ENCODE results near the gene SORL1.
"Not testable (repeated sequence)": the region's sequence is repeated elsewhere in the genome, so short reads cannot be mapped to it uniquely, and the experiment has no call there.

SORL1 gene, protein sequence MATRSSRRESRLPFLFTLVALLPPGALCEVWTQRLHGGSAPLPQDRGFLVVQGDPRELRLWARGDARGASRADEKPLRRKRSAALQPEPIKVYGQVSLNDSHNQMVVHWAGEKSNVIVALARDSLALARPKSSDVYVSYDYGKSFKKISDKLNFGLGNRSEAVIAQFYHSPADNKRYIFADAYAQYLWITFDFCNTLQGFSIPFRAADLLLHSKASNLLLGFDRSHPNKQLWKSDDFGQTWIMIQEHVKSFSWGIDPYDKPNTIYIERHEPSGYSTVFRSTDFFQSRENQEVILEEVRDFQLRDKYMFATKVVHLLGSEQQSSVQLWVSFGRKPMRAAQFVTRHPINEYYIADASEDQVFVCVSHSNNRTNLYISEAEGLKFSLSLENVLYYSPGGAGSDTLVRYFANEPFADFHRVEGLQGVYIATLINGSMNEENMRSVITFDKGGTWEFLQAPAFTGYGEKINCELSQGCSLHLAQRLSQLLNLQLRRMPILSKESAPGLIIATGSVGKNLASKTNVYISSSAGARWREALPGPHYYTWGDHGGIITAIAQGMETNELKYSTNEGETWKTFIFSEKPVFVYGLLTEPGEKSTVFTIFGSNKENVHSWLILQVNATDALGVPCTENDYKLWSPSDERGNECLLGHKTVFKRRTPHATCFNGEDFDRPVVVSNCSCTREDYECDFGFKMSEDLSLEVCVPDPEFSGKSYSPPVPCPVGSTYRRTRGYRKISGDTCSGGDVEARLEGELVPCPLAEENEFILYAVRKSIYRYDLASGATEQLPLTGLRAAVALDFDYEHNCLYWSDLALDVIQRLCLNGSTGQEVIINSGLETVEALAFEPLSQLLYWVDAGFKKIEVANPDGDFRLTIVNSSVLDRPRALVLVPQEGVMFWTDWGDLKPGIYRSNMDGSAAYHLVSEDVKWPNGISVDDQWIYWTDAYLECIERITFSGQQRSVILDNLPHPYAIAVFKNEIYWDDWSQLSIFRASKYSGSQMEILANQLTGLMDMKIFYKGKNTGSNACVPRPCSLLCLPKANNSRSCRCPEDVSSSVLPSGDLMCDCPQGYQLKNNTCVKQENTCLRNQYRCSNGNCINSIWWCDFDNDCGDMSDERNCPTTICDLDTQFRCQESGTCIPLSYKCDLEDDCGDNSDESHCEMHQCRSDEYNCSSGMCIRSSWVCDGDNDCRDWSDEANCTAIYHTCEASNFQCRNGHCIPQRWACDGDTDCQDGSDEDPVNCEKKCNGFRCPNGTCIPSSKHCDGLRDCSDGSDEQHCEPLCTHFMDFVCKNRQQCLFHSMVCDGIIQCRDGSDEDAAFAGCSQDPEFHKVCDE (N-terminal part only)

DNA sequence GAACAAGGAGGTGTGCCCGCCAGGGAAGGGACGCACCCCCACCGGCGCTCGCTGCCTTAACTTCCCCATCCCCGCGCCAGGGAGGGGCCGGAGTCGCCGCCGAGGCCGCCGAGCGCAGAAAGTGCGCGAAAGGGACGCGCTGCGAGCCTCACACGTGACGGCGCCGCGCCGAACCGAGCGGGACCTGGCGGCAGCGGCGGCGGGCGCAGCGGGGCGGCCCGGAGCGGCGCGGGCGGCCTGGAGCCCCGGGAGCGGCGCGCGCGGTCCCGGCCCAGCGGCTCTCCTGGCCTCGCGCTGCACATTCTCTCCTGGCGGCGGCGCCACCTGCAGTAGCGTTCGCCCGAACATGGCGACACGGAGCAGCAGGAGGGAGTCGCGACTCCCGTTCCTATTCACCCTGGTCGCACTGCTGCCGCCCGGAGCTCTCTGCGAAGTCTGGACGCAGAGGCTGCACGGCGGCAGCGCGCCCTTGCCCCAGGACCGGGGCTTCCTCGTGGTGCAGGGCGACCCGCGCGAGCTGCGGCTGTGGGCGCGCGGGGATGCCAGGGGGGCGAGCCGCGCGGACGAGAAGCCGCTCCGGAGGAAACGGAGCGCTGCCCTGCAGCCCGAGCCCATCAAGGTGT is at the start of gene SORL1:
TSS of gene SORL1 (plus strand) at position 329 of the 623 bp plus-strand sequence. CDS start at position 347, 18 bp downstream.
- no peak for DNase-seq (ENCODE audit: low read depth, low spot score)
- Histone ChIP-seq H3K36me3 (ENCODE audit: insufficient read depth, low read length) (no peaks in the 10 kb centered on the region), H3K9ac (ENCODE audit: insufficient read length) (no peak within 1 kb of the TSS), H3K4me3 (no peak within 1 kb of the TSS), H3K9me3 (ENCODE audit: low read depth, low read length) (no peaks in the 10 kb centered on the region), H3K27ac (no peak within 1 kb of the TSS)
- TF ChIP-seq FOXP2 (optimal IDR thresholded peaks at IDR 0.05; ENCODE audit: control extremely low read depth, extremely low read length, insufficient read depth) (no peak), POLR2AphosphoS5 (IDR thresholded peaks at IDR 0.05; ENCODE audit: borderline replicate concordance, low read depth, low read length) (no peak), EZH2 (IDR thresholded peaks at IDR 0.05) (no peak)

DNA sequence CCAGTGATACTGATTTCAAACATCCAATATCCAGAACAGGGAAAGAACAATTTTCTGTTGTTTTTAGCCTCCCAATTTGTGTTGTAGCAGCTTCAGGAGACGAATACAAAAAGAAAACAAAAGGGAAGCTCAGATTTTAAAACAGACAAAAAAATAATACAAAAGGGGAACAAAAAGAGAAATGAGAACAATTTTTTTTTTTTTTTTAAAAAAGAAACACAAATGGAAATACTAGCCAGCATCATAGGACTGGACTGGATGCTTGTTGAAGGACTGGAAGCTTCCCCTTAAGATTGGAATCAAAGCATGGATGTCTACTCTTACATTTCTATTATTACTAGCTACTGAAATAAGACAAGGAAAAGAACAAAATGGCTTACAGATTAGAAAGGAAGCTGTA is 46.5 kb upstream of the SORL1 start:
- no peak for TF ChIP-seq EZH2 (IDR thresholded peaks at IDR 0.05)
- no peak for TF ChIP-seq FOXP2 (optimal IDR thresholded peaks at IDR 0.05; ENCODE audit: control extremely low read depth, extremely low read length, insufficient read depth)
- TF ChIP-seq POLR2AphosphoS5 (IDR thresholded peaks at IDR 0.05; ENCODE audit: borderline replicate concordance, low read depth, low read length), result no peak
- H3K27ac ChIP-seq, result no peak overlapping the region
- no peaks in the 10 kb centered on the region for H3K9me3 ChIP-seq (ENCODE audit: low read depth, low read length)
- no peak overlapping the region for H3K4me3 ChIP-seq
- no peak for DNase-seq (ENCODE audit: low read depth, low spot score)
- no peak overlapping the region for H3K9ac ChIP-seq (ENCODE audit: insufficient read length)
- H3K36me3 ChIP-seq (ENCODE audit: insufficient read depth, low read length), result no peaks in the 10 kb centered on the region

DNA sequence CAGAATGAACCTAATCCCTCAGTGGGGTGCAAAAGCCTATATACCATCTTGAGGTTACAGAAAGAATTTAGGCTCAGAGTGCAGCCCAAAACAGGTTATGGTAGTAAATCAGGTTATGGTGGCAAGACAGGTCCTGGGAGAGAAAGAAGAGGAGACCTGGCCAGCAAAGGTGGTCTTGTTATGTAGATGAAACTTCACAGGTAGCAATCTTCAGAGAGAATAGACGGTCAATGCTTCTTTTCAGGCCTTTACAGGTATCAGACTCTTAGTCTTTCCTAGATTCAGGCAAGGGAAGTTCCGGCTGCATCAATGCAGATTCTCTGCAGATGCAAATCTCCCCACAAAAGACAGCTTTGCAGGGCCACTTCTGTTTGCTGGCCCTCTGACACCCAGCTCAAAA is 45.8 kb upstream of the SORL1 start:
- no peak for DNase-seq (ENCODE audit: low read depth, low spot score)
- no peaks in the 10 kb centered on the region for H3K9me3 ChIP-seq (ENCODE audit: low read depth, low read length)
- no peak overlapping the region for H3K27ac ChIP-seq
- H3K4me3 ChIP-seq, result no peak overlapping the region
- H3K36me3 ChIP-seq (ENCODE audit: insufficient read depth, low read length), result no peaks in the 10 kb centered on the region
- no peak overlapping the region for H3K9ac ChIP-seq (ENCODE audit: insufficient read length)
- TF ChIP-seq POLR2AphosphoS5 (IDR thresholded peaks at IDR 0.05; ENCODE audit: borderline replicate concordance, low read depth, low read length) (no peak), FOXP2 (optimal IDR thresholded peaks at IDR 0.05; ENCODE audit: control extremely low read depth, extremely low read length, insufficient read depth) (no peak), EZH2 (IDR thresholded peaks at IDR 0.05) (no peak)

DNA sequence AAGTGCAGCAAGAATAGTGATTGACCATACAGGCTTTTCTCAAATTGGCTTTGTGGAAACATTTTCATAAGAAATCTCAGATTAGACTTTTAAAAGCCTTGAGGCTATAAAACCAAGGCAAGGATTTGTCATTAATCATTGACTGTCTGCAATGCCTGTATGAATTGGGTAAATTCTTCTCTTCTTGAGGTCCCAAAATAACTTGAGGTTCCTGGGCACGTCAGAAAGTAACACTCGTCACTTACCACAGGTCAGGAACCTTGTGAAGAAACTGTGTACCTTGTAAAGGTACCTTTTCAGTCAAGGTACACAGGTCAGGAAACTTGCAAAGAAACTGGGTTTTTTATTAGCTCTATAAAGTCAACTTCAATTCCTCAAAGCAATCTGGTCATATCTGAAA is 43.3 kb upstream of the SORL1 start:
- Histone ChIP-seq H3K36me3 (ENCODE audit: insufficient read depth, low read length) (no peaks in the 10 kb centered on the region), H3K4me3 (no peak overlapping the region), H3K9ac (ENCODE audit: insufficient read length) (no peak overlapping the region), H3K9me3 (ENCODE audit: low read depth, low read length) (no peaks in the 10 kb centered on the region), H3K27ac (no peak overlapping the region)
- no peak for DNase-seq (ENCODE audit: low read depth, low spot score)
- TF ChIP-seq EZH2 (IDR thresholded peaks at IDR 0.05), result no peak
- no peak for TF ChIP-seq FOXP2 (optimal IDR thresholded peaks at IDR 0.05; ENCODE audit: control extremely low read depth, extremely low read length, insufficient read depth)
- TF ChIP-seq POLR2AphosphoS5 (IDR thresholded peaks at IDR 0.05; ENCODE audit: borderline replicate concordance, low read depth, low read length), result no peak

DNA sequence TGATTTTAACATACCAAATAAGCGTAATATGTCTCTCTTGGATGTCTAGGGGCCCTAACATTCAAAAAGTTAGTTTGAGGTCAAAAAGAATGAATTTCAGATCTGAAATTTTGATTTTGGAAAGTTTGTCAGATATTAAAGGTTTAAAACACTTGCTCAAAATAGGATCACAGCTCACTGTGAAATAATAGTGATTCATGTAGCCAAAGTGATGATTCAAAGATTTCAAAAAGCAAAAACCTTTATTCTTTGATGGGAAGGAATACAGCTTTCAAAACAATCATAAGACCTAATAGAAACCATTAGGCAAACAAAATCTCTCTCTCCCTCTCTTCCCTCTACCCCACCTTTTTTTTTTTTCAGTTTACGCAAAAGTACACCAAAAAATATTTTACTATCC is 42.1 kb upstream of the SORL1 start:
- not testable (repeated sequence) for H3K36me3 ChIP-seq (ENCODE audit: insufficient read depth, low read length); H3K27ac ChIP-seq; DNase-seq (ENCODE audit: low read depth, low spot score); H3K9me3 ChIP-seq (ENCODE audit: low read depth, low read length); H3K4me3 ChIP-seq; H3K9ac ChIP-seq (ENCODE audit: insufficient read length)

DNA sequence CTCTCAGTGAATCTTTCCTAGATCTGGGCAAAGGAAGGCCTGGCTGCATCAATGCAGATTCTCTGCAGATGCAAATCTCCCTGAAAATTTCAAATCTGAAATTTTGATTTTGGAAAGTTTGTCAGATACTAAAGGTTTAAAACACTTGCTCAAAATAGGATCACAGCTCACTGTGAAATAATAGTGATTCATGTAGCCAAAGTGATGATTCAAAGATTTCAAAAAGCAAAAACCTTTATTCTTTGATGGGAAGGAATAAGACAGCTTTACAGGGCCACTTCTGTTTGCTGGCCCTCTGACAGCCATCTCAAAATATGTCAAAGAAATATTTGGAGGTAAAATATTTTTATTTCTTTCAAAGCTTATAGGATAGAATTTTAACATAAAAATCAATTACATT is 40.8 kb upstream of the SORL1 start:
- not testable (repeated sequence) for H3K27ac ChIP-seq; DNase-seq (ENCODE audit: low read depth, low spot score); H3K4me3 ChIP-seq; H3K9ac ChIP-seq (ENCODE audit: insufficient read length); H3K36me3 ChIP-seq (ENCODE audit: insufficient read depth, low read length); H3K9me3 ChIP-seq (ENCODE audit: low read depth, low read length)

DNA sequence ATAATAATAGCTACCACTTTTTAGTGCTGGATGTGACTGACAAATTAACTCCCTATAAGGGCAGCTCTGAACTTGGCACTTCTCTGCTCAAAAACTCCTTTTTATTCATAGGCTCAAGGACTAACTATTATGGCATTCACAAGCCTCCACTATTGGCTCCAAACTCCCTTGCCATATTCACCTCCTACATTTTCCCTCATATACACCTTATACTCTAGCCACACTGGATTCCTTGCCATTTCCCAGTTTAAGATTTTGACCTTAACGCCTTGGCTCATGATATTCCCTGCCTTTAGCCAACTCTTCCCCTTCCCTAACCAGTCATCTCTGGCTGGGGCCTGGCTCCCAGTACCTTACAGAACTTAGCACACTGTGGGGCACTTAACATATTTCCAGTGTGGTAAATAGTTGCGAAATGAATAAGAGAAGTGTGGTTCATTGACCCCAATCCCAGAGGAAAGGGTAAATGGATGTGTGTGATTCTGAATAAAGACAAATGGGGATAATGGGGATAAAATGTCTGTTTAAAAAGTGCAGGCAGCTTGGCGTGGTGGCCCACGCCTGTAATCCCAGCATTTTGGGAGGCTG is 40.0 kb upstream of the SORL1 start:
- H3K9ac ChIP-seq (ENCODE audit: insufficient read length), result no peak overlapping the region
- no peak overlapping the region for H3K27ac ChIP-seq
- TF ChIP-seq POLR2AphosphoS5 (IDR thresholded peaks at IDR 0.05; ENCODE audit: borderline replicate concordance, low read depth, low read length), result no peak
- no peak for TF ChIP-seq EZH2 (IDR thresholded peaks at IDR 0.05)
- no peak for TF ChIP-seq FOXP2 (optimal IDR thresholded peaks at IDR 0.05; ENCODE audit: control extremely low read depth, extremely low read length, insufficient read depth)
- H3K4me3 ChIP-seq, result no peak overlapping the region
- no peak for DNase-seq (ENCODE audit: low read depth, low spot score)
- no peaks in the 10 kb centered on the region for H3K36me3 ChIP-seq (ENCODE audit: insufficient read depth, low read length)
- H3K9me3 ChIP-seq (ENCODE audit: low read depth, low read length), result no peaks in the 10 kb centered on the region
